Measurements from ENCODE around the gene DAPK2. TPM values are rescaled to one million over a fixed set of nuclear protein-coding genes. Genes with fewer than 3 reads are reported as not detected.
"Not testable (repeated sequence)": the region's sequence is repeated elsewhere in the genome, so short reads cannot be mapped to it uniquely, and the experiment has no call there.

Gene DAPK2
- total RNA-seq, 2 experiments from 2014 or later = 3.2 to 3.7 TPM

- ChIA-PET CTCF (interaction anchor here (0.7 to 2.4 kb wide), 5 partner anchors 21 to 462 kb away, joined by 3 to 5 read pairs (median 3); partner anchors contain the start of genes CIAO2A and DAPK2), POLR2A (interaction anchor here (1.1 to 1.4 kb wide), 2 partner anchors 17 to 320 kb away, joined by 3 to 5 read pairs; no protein-coding TSS in a partner anchor)
- Mint-ChIP-seq H3K36me3 (ENCODE audit: low read depth) (peaks cover 30% of the 10 kb centered on the region), H3K4me3 (no peak overlapping the region), H3K9me3 (no peaks in the 10 kb centered on the region), H3K27me3 (no peaks in the 10 kb centered on the region), H3K27ac (no peak overlapping the region), H3K4me1 (peaks cover 20% of the 10 kb centered on the region)
- no peak for DNase-seq
These were observed 25.9 kb upstream of the DAPK2 start for GRCh38 chr15:64071931-64072765.

GRCh38 chr15:64070965-64071851 is 24.9 kb upstream of the DAPK2 start:
- Mint-ChIP-seq H3K4me3 (no peak overlapping the region), H3K27ac (no peak overlapping the region), H3K36me3 (ENCODE audit: low read depth) (peaks cover 28% of the 10 kb centered on the region), H3K9me3 (no peaks in the 10 kb centered on the region), H3K27me3 (no peaks in the 10 kb centered on the region), H3K4me1 (peaks cover 18% of the 10 kb centered on the region)
- ChIA-PET CTCF (interaction anchor here (0.7 to 2.4 kb wide), 5 partner anchors 22 to 461 kb away, joined by 3 to 5 read pairs (median 3); partner anchors contain the start of genes CIAO2A and DAPK2), POLR2A (interaction anchor here (1.1 to 1.4 kb wide), 2 partner anchors 18 to 319 kb away, joined by 3 to 5 read pairs; no protein-coding TSS in a partner anchor)
- DNase-seq = no peak

- CTCF ChIA-PET = interaction anchor here (0.7 to 5.5 kb wide), 5 partner anchors 23 to 460 kb away, joined by 3 to 89 read pairs (median 7); partner anchors contain the start of gene CIAO2A
These were observed 23.8 kb upstream of the DAPK2 start for GRCh38 chr15:64070106-64070505.

GRCh38 chr15:64068133-64068532 is 21.8 kb upstream of the DAPK2 start:
- H3K36me3 Mint-ChIP-seq (ENCODE audit: low read depth) = peaks cover 19% of the 10 kb centered on the region
- POLR2A ChIA-PET = interaction anchor here (1.0 to 1.9 kb wide), 4 partner anchors 25 to 602 kb away, joined by 3 to 9 read pairs (median 4); no protein-coding TSS in a partner anchor
- H3K9me3 Mint-ChIP-seq = no peaks in the 10 kb centered on the region

More at GRCh38 chr15:64070106-64070505, 23.8 kb upstream of the DAPK2 start:
- DNase-seq = no peak
- POLR2A ChIA-PET = interaction anchor here (1.6 kb wide), 1 partner anchor 23 kb away, joined by 4 read pairs; the partner anchor contains the start of gene CIAO2A
- Mint-ChIP-seq H3K36me3 (ENCODE audit: low read depth) (peaks cover 25% of the 10 kb centered on the region), H3K27me3 (no peaks in the 10 kb centered on the region), H3K4me1 (peaks cover 16% of the 10 kb centered on the region), H3K9me3 (no peaks in the 10 kb centered on the region), H3K4me3 (no peak overlapping the region), H3K27ac (no peak overlapping the region)

GRCh38 chr15:64067564-64068030 is 21.3 kb upstream of the DAPK2 start:
- CTCF ChIA-PET = interaction anchor here (0.6 to 5.5 kb wide), 45 partner anchors 11 to 601 kb away, joined by 3 to 89 read pairs (median 4); partner anchors contain the start of genes DAPK2, FBXL22 and HERC1
- H3K27me3 Mint-ChIP-seq = no peaks in the 10 kb centered on the region
- POLR2A ChIA-PET = interaction anchor here (1.0 to 1.9 kb wide), 5 partner anchors 25 to 602 kb away, joined by 3 to 9 read pairs (median 3); no protein-coding TSS in a partner anchor
- H3K27ac Mint-ChIP-seq = peak overlapping the region; percentile 49
- no peaks in the 10 kb centered on the region for H3K9me3 Mint-ChIP-seq
- peak; percentile 70 for DNase-seq
- peaks cover 15% of the 10 kb centered on the region for H3K36me3 Mint-ChIP-seq (ENCODE audit: low read depth)
- H3K4me3 Mint-ChIP-seq = no peak overlapping the region
- peaks cover 16% of the 10 kb centered on the region for H3K4me1 Mint-ChIP-seq

More at GRCh38 chr15:64068133-64068532, 21.8 kb upstream of the DAPK2 start:
- Mint-ChIP-seq H3K27me3 (no peaks in the 10 kb centered on the region), H3K27ac (peak overlapping the region; percentile 49), H3K4me3 (no peak overlapping the region), H3K4me1 (peaks cover 16% of the 10 kb centered on the region)
- no peak for DNase-seq
- CTCF ChIA-PET = interaction anchor here (0.7 to 5.5 kb wide), 40 partner anchors 11 to 602 kb away, joined by 3 to 89 read pairs (median 4); partner anchors contain the start of genes DAPK2, FBXL22 and HERC1

GRCh38 chr15:64066451-64066850 is 20.2 kb upstream of the DAPK2 start:
- Mint-ChIP-seq H3K27me3 (no peaks in the 10 kb centered on the region), H3K9me3 (no peaks in the 10 kb centered on the region), H3K27ac (no peak overlapping the region), H3K4me3 (no peak overlapping the region), H3K4me1 (peaks cover 16% of the 10 kb centered on the region), H3K36me3 (ENCODE audit: low read depth) (peaks cover 3% of the 10 kb centered on the region)
- ChIA-PET CTCF (interaction anchor here (0.7 to 5.5 kb wide), 11 partner anchors 20 to 600 kb away, joined by 3 to 89 read pairs (median 6); partner anchors contain the start of gene DAPK2), POLR2A (interaction anchor here (1.4 kb wide), 1 partner anchor 173 kb away, joined by 3 read pairs; no protein-coding TSS in a partner anchor)
- DNase-seq = no peak

GRCh38 chr15:64060716-64061115 is 14.4 kb upstream of the DAPK2 start:
- no peaks in the 10 kb centered on the region for H3K4me1 Mint-ChIP-seq
- no peak overlapping the region for H3K27ac Mint-ChIP-seq
- no peak for DNase-seq
- ChIA-PET CTCF (interaction anchor here (2.0 kb wide), 1 partner anchor 451 kb away, joined by 7 read pairs; no protein-coding TSS in a partner anchor), POLR2A (interaction anchor here (0.8 kb wide), 1 partner anchor 407 kb away, joined by 3 read pairs; no protein-coding TSS in a partner anchor)
- H3K36me3 Mint-ChIP-seq (ENCODE audit: low read depth) = no peaks in the 10 kb centered on the region
- no peaks in the 10 kb centered on the region for H3K9me3 Mint-ChIP-seq
- no peak overlapping the region for H3K4me3 Mint-ChIP-seq
- H3K27me3 Mint-ChIP-seq = peaks cover 2% of the 10 kb centered on the region

GRCh38 chr15:64059104-64059503 is 12.8 kb upstream of the DAPK2 start:
- POLR2A ChIA-PET; H3K36me3 Mint-ChIP-seq (ENCODE audit: low read depth); CTCF ChIA-PET; H3K27me3 Mint-ChIP-seq; H3K9me3 Mint-ChIP-seq; H3K4me3 Mint-ChIP-seq; DNase-seq; H3K27ac Mint-ChIP-seq; H3K4me1 Mint-ChIP-seq: not testable (repeated sequence)

GRCh38 chr15:64058279-64058678 is 12.0 kb upstream of the DAPK2 start:
- no peaks in the 10 kb centered on the region for H3K36me3 Mint-ChIP-seq (ENCODE audit: low read depth)
- no peak for DNase-seq
- CTCF ChIA-PET = no interaction called here
- no peaks in the 10 kb centered on the region for H3K4me1 Mint-ChIP-seq
- peaks cover 2% of the 10 kb centered on the region for H3K27me3 Mint-ChIP-seq
- no peak overlapping the region for H3K4me3 Mint-ChIP-seq
- POLR2A ChIA-PET = no interaction called here
- H3K9me3 Mint-ChIP-seq = no peaks in the 10 kb centered on the region
- H3K27ac Mint-ChIP-seq = no peak overlapping the region

GRCh38 chr15:64053674-64054073 is 7.4 kb upstream of the DAPK2 start:
- H3K27ac Mint-ChIP-seq; H3K36me3 Mint-ChIP-seq (ENCODE audit: low read depth); H3K4me1 Mint-ChIP-seq; POLR2A ChIA-PET; H3K9me3 Mint-ChIP-seq; DNase-seq; H3K27me3 Mint-ChIP-seq; H3K4me3 Mint-ChIP-seq: not testable (repeated sequence)
- CTCF ChIA-PET = interaction anchor here (1.2 to 2.4 kb wide), 2 partner anchors 14 to 302 kb away, joined by 3 to 6 read pairs; no protein-coding TSS in a partner anchor

GRCh38 chr15:64052925-64053491 is 6.7 kb upstream of the DAPK2 start:
- ChIA-PET POLR2A (no interaction called here), CTCF (interaction anchor here (0.9 kb wide), 1 partner anchor 443 kb away, joined by 4 read pairs; no protein-coding TSS in a partner anchor)
- no peak for DNase-seq
- Mint-ChIP-seq H3K4me1 (peaks cover 1% of the 10 kb centered on the region), H3K36me3 (ENCODE audit: low read depth) (no peaks in the 10 kb centered on the region), H3K4me3 (no peak overlapping the region), H3K27ac (no peak overlapping the region), H3K9me3 (no peaks in the 10 kb centered on the region), H3K27me3 (peaks cover 5% of the 10 kb centered on the region)

All from activated CD4-positive, alpha-beta memory T cell treated with anti-CD3 and anti-CD28 coated beads, Interleukin-2, amount 10 ng/mL, durations not matched to agents 7 days and 5 days (primary cell).